ENCODE results near the gene SAMD10.
"Not testable (repeated sequence)": the region's sequence is repeated elsewhere in the genome, so short reads cannot be mapped to it uniquely, and the experiment has no call there.

Gene SAMD10

GRCh38 chr20:63979557-63980316 is at the start of gene SAMD10:
SAMD10 (minus strand) TSS chr20:63979642; CDS start chr20:63979467, 175 bp downstream.
- no peak for FAIRE-seq

- no peak for FAIRE-seq
Observed at GRCh38 chr20:64027981-64028685, 48.7 kb upstream of the SAMD10 start.

GRCh38 chr20:64025826-64026412 is 46.5 kb upstream of the SAMD10 start:
- FAIRE-seq: no peak

- FAIRE-seq: no peak
Observed at GRCh38 chr20:64025101-64025825, 45.8 kb upstream of the SAMD10 start.

GRCh38 chr20:64024141-64024990 is 44.9 kb upstream of the SAMD10 start:
- no peak for FAIRE-seq

- no peak for FAIRE-seq
Observed at GRCh38 chr20:64023361-64024140, 44.1 kb upstream of the SAMD10 start.

GRCh38 chr20:64022671-64023360 is 43.4 kb upstream of the SAMD10 start:
- FAIRE-seq: no peak

GRCh38 chr20:64021124-64021975 is 41.9 kb upstream of the SAMD10 start:
- FAIRE-seq: no peak

- no peak for FAIRE-seq
Observed at GRCh38 chr20:64015635-64016034, 36.2 kb upstream of the SAMD10 start.

- FAIRE-seq: not testable (repeated sequence)
Observed at GRCh38 chr20:64012385-64013154, 33.1 kb upstream of the SAMD10 start.

GRCh38 chr20:64011366-64011779 is 31.9 kb upstream of the SAMD10 start:
- FAIRE-seq: no peak

GRCh38 chr20:64010711-64011237 is 31.3 kb upstream of the SAMD10 start:
- FAIRE-seq: no peak

- FAIRE-seq: no peak
Observed at GRCh38 chr20:64009811-64010387, 30.5 kb upstream of the SAMD10 start.

GRCh38 chr20:64006902-64007301 is 27.5 kb upstream of the SAMD10 start:
- no peak for FAIRE-seq

- FAIRE-seq: no peak
Observed at GRCh38 chr20:64006490-64006889, 27.0 kb upstream of the SAMD10 start.

GRCh38 chr20:64005394-64005793 is 26.0 kb upstream of the SAMD10 start:
- no peak for FAIRE-seq

GRCh38 chr20:64003960-64004725 is 24.7 kb upstream of the SAMD10 start:
- no peak for FAIRE-seq

- FAIRE-seq: no peak
Observed at GRCh38 chr20:64001607-64002011, 22.2 kb upstream of the SAMD10 start.
